NCI-H146 treated with DMSO at 0.1 percent for 48 hours (cell line): Measurements from ENCODE around the gene OR51A2.
"Not testable (repeated sequence)": the region's sequence is repeated elsewhere in the genome, so short reads cannot be mapped to it uniquely, and the experiment has no call there.

Source experiments
- DNase-seq: peaks from one replicate; lab custom pipeline; 2025; ENCODE audit not compliant: unreplicated experiment; lab: John Stamatoyannopoulos, UW

The OR51A2 gene, protein sequence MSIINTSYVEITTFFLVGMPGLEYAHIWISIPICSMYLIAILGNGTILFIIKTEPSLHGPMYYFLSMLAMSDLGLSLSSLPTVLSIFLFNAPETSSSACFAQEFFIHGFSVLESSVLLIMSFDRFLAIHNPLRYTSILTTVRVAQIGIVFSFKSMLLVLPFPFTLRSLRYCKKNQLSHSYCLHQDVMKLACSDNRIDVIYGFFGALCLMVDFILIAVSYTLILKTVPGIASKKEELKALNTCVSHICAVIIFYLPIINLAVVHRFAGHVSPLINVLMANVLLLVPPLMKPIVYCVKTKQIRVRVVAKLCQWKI

GRCh38 chr11:4955613-4956012 is at the start of gene OR51A2:
OR51A2 (minus strand) TSS chr11:4955713; CDS start chr11:4955713, 0 bp downstream.
- not testable (repeated sequence) for DNase-seq

- peak; percentile 68 for DNase-seq
These were observed 49.1 kb upstream of the OR51A2 start for GRCh38 chr11:5004424-5005274.

DNA sequence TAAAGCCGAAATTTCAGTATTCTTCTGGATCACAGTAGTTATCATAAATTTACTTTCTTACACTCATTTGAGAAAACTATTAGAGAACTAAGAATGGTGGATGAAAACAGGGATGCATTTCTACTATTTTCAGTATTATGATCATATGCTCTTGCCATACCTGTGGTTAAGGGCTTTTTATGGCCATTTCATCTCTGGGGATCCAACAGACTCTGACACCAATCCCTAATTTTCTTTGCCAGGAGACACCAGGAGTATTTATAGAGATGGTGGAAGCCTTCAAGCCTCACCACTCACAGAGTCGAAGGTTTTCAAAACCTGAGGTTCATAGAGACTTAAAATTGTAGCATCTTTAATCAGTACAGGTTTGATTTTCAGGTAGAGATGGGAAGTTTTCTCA is 39.0 kb upstream of the OR51A2 start, which contains the start of gene OR51L1:
Gene OR51L1, plus strand, starts transcription at position 301 of the 400 bp plus-strand sequence. CDS start 4,132 bp downstream, outside the sequence.
- DNase-seq, result no peak

DNA sequence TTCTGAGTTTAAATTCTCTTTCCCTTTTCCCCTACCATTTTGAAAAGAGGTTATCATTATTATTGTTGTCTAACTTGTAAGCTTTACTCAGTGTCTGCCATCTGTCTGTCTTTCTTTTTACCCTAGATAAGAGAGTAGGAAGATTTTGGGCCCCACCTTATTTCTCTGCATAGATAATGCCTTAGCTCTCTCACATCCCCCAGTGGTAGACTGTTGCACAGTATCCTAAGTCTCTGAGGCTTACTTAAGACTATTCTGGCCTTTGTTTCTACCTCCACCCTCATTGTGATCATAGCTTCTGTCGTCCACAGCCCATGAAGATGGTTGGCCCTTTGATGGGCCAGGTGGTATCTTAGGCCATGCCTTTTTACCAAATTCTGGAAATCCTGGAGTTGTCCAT is 35.5 kb upstream of the OR51A2 start:
- DNase-seq, result peak; percentile 1

DNA sequence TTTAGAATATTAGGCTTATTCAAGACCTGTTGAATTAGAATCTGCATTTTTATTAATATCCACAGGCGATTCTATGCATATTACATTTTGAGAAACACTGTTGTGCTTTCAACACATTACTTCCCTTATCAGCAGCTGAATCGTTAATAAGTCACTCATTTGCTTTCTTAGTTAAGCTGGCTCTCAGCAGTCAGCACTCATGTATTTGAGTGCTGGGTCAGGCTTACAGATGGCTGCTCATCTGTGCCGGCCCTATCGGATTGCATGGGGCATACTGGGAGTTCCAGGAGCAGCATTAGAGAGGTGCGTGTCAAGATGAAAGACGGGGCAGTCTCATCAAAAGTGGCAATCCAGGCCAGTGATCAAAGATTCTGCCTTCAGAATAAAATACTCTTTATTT is 28.3 kb upstream of the OR51A2 start:
- no peak for DNase-seq

GRCh38 chr11:4982678-4983077 is 27.2 kb upstream of the OR51A2 start:
- no peak for DNase-seq

DNA sequence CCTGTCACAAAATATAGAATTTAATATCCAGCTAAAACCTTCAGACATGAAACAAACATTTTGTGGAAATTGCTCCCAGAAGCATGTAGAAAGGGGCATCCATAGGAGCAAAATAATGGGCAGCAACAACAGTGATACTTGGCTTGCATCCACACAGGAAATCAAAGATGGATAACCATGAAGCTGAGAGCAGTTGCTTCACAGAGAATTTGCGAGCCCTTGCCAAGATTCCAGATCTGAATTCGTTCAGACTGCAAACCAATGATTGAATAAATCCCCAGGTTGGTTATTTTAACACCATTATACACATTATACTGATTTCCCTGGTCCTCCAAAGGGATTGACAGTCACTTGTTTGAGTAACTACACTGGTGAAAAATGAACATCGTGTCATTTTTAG is 23.5 kb upstream of the OR51A2 start:
- DNase-seq, result no peak

DNA sequence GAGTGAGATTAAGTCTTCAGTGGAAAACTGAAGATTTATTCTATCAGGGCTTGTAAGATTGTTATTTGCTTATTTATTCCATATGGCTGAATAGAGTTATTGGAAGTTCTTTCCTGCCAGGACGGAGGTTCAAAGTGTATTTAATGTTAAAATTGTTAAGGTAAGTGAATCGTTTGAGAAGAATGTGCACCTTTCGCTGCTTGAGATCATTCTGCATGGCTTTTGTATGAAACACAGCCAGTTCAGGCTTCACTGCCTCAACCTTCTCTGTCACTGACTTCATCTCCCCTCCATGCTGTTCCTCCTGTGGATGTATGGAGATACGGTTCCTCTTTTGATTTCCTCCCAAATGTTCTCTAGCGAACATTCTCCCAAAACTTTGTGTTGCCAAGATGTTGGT is 19.9 kb upstream of the OR51A2 start:
- no peak for DNase-seq

GRCh38 chr11:4962816-4963215 is 7.3 kb upstream of the OR51A2 start:
- no peak for DNase-seq

DNA sequence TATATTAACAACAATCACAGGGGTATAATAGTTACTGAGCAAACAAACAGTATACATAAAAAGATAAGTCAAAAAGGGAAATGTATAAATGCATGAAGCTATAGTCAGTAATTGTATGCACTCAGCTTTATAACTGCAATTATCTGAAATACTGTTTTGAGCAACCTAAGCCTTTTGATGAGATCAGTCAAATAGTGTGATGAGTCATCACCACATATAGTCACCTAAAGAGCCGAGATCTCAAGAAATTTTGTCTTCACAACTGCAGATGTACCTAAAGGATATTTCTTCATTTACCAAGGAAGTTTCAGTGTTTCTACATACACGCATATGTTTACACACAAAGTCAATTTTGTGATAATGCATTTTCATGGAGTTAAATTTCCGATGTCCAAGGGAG is 5.4 kb upstream of the OR51A2 start:
- peak; percentile 37 for DNase-seq

DNA sequence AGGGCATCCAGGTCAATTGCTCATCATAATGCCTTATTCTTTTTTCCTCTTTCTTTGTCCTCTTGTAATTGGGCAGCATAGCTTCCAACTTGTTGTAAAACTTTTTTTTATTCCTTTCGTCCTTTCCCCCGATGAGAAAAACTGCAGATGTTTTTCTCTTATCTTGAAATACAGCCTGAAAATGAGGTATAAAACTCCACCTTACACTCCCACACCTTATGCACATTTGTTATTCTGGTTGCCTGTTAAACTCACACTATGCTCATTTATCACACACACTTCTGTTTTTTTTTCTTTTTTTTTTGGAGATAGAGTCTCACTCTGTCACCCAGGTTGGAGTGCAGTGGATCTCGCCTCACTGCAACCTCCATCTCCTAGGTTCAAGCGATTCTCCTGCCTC is 1.9 kb upstream of the OR51A2 start:
- no peak for DNase-seq

GRCh38 chr11:4947505-4947904 is 8.0 kb downstream of the OR51A2 start, which contains the start of gene OR51A4:
OR51A4 (minus strand) TSS chr11:4947605; CDS start chr11:4947100, 505 bp downstream.
- no peak for DNase-seq

GRCh38 chr11:4936745-4937144 is 18.8 kb downstream of the OR51A2 start:
- DNase-seq, result no peak

- no peak for DNase-seq
These were observed 22.8 kb downstream of the OR51A2 start for GRCh38 chr11:4932751-4933150.

DNA sequence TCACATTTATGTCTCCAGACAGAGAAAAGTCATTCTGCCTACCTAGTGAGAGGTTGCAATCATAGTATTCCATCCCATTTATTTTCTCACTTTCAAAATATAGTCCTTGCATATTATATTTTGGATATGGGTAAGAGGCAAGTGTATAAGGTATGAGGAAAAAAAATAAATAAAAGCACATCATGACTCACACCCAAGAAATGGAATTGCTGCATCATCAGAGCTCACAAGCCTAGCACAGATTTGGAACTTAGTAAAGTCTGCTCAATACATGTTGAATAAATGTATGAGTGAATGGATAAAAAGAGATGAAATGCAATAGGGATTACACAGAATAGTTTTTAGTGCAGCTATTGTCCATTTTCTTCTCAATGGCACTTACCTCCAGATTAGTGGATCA is 28.9 kb downstream of the OR51A2 start:
- DNase-seq, result no peak

DNA sequence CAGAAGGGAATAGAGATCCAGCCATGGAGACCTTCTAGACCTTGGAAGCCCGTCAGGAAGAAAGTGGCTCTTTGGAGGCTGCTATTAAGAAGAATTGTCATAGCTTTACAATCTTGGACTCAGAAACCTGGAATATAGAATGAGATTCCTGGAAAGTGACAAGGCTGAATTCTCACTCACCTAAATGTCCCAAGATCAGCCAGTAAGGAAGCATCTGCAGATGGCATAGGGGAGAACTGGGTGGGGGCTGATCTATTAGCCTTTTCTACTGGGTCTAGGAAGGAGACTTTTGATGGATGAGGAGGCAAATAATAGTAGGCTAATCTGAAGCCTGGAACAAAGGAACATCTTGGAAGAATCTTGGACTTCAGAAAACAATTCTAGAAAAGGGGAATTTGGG is 31.3 kb downstream of the OR51A2 start, which contains the start of gene OR51G1:
Gene OR51G1, minus strand, starts transcription at position 101 of the 400 bp plus-strand sequence. Its CDS starts 0 bp downstream, at position 101.
- no peak for DNase-seq

GRCh38 chr11:4922304-4922703 is 33.2 kb downstream of the OR51A2 start:
- DNase-seq, result no peak

GRCh38 chr11:4921796-4922195 is 33.7 kb downstream of the OR51A2 start:
- DNase-seq, result no peak

DNA sequence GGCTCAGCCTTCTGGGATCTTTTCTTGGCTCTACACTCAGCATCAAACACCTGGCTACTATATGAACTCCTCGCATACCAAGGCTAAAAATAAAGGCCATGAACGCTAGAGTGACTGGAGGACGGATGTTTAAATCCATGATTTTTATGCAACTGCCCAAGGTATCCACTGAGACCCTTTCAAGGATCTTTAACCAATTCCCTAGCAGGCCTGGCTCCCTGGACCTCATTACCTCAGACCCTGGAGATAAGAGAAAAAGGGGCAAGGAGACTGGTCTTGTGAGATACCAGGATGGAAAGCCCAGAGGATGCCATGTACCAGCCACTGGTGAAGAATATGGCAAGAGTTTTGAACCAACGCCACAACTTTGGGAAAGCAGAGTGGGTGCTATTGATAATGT is 36.3 kb downstream of the OR51A2 start, which contains the start of gene OR51G2:
Gene OR51G2, minus strand, starts transcription at position 101 of the 400 bp plus-strand sequence. CDS start 3,687 bp downstream, outside the sequence.
- no peak for DNase-seq

DNA sequence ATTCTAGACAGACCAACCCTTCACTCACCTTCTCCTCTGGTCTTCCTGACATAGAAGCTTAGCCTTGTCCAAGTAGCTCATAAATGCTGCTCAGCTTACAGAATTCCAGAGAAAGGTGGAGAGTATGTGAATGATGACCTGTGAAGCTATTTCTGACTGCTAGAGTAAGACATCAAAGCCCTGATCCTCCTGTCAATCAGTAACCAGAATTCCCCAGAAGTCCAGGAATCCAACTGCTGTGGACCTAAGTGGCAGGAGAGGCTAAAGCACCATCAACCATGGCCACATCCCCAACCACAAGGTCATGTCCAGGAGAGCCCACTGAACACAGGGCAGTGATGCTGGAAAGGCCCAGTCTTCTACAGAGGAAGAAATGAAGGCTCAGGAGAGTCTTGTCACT is 38.9 kb downstream of the OR51A2 start:
- no peak for DNase-seq
